ENCODE results near the gene IPO4. TPM values are rescaled to one million over a fixed set of nuclear protein-coding genes. Genes with fewer than 3 reads are reported as not detected.
A peak's percentile ranks its signal among the peaks of the same experiment; 100 is the strongest.

IPO4 gene
- total and polyA plus RNA-seq, 2 of the 13 experiments (the other 11 are each of a cell fraction or from before 2014, with no cell fraction given): 39.0 to 179 TPM

GRCh38 chr14:24195186-24196070, 6.8 kb upstream of the IPO4 start, which contains the start of gene TM9SF1 (continued):
- TF ChIP-seq DPF2 (CRISPR knock-in tag; IDR thresholded peaks at IDR 0.05; ENCODE audit: borderline replicate concordance, low read depth) (peak; percentile 73; the same call in 1 of the 2 replicates), CAMTA2 (CRISPR knock-in tag; IDR thresholded peaks at IDR 0.05; ENCODE audit: borderline replicate concordance) (peak; percentile 97), SRSF4 (IDR thresholded peaks at IDR 0.05; ENCODE audit: low read depth, low read length, poor library complexity, severe bottlenecking) (no peak), ZNF557 (CRISPR knock-in tag; IDR thresholded peaks at IDR 0.05) (peak; percentile 36; the same call in 1 of the 2 replicates), ZNF230 (CRISPR knock-in tag; IDR thresholded peaks at IDR 0.05) (peak; percentile 99), CENPBD1 (CRISPR knock-in tag; IDR thresholded peaks at IDR 0.05; ENCODE audit: borderline replicate concordance, low read depth) (no peak), JUNB (CRISPR knock-in tag; IDR thresholded peaks at IDR 0.05; ENCODE audit: borderline replicate concordance) (no peak), NR2C2 (CRISPR knock-in tag; IDR thresholded peaks at IDR 0.05; ENCODE audit: borderline replicate concordance) (peak; percentile 96), ZSCAN29 (CRISPR knock-in tag; conservative IDR thresholded peaks at IDR 0.05) (peak; percentile 97), SNRNP70 (IDR thresholded peaks at IDR 0.05; ENCODE audit: low read depth, low read length) (no peak; the same call in 1 of the 2 replicates), PRMT3 (CRISPR knock-in tag; IDR thresholded peaks at IDR 0.05; ENCODE audit: borderline replicate concordance, low read depth) (no peak), ZNF616 (CRISPR knock-in tag; IDR thresholded peaks at IDR 0.05; ENCODE audit: low read depth) (peak; percentile 84), SUZ12 (IDR thresholded peaks at IDR 0.05; ENCODE audit: low read depth, low read length) (no peak), ZNF703 (CRISPR knock-in tag; IDR thresholded peaks at IDR 0.05; ENCODE audit: borderline replicate concordance) (no peak), FOSL1 (CRISPR knock-in tag; IDR thresholded peaks at IDR 0.05; ENCODE audit: borderline replicate concordance) (peak; percentile 26; the same call in 1 of the 2 replicates), ZFP36L2 (CRISPR knock-in tag; IDR thresholded peaks at IDR 0.05) (peak; percentile 89; the same call in 1 of the 2 replicates), ETS1 (CRISPR knock-in tag; IDR thresholded peaks at IDR 0.05) (peak; percentile 98), ZNF784 (CRISPR knock-in tag; IDR thresholded peaks at IDR 0.05; ENCODE audit: borderline replicate concordance) (peak; percentile 100)
- TF ChIP-seq, protein P1, sequence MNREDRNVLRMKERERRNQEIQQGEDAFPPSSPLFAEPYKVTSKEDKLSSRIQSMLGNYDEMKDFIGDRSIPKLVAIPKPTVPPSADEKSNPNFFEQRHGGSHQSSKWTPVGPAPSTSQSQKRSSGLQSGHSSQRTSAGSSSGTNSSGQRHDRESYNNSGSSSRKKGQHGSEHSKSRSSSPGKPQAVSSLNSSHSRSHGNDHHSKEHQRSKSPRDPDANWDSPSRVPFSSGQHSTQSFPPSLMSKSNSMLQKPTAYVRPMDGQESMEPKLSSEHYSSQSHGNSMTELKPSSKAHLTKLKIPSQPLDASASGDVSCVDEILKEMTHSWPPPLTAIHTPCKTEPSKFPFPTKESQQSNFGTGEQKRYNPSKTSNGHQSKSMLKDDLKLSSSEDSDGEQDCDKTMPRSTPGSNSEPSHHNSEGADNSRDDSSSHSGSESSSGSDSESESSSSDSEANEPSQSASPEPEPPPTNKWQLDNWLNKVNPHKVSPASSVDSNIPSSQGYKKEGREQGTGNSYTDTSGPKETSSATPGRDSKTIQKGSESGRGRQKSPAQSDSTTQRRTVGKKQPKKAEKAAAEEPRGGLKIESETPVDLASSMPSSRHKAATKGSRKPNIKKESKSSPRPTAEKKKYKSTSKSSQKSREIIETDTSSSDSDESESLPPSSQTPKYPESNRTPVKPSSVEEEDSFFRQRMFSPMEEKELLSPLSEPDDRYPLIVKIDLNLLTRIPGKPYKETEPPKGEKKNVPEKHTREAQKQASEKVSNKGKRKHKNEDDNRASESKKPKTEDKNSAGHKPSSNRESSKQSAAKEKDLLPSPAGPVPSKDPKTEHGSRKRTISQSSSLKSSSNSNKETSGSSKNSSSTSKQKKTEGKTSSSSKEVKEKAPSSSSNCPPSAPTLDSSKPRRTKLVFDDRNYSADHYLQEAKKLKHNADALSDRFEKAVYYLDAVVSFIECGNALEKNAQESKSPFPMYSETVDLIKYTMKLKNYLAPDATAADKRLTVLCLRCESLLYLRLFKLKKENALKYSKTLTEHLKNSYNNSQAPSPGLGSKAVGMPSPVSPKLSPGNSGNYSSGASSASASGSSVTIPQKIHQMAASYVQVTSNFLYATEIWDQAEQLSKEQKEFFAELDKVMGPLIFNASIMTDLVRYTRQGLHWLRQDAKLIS (CRISPR knock-in tag; IDR thresholded peaks at IDR 0.05): peak; percentile 91; the same call in 1 of the 2 replicates
- TF ChIP-seq, protein P2, sequence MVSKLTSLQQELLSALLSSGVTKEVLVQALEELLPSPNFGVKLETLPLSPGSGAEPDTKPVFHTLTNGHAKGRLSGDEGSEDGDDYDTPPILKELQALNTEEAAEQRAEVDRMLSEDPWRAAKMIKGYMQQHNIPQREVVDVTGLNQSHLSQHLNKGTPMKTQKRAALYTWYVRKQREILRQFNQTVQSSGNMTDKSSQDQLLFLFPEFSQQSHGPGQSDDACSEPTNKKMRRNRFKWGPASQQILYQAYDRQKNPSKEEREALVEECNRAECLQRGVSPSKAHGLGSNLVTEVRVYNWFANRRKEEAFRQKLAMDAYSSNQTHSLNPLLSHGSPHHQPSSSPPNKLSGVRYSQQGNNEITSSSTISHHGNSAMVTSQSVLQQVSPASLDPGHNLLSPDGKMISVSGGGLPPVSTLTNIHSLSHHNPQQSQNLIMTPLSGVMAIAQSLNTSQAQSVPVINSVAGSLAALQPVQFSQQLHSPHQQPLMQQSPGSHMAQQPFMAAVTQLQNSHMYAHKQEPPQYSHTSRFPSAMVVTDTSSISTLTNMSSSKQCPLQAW (CRISPR knock-in tag; IDR thresholded peaks at IDR 0.05): peak; percentile 88; the same call in 1 of the 2 replicates

All from HepG2 (cell line).